Measurements from ENCODE around the gene TENM4. TPM values are rescaled to one million over a fixed set of nuclear protein-coding genes. Genes with fewer than 3 reads are reported as not detected.

Gene TENM4
- total RNA-seq, 1 experiment from 2014 or later, result 0.39 TPM

GRCh38 chr11:78645226-78646202 is 795.3 kb downstream of the TENM4 start:
- intact Hi-C loops (cut with micrococcal nuclease; ENCODE audit: unreplicated experiment) (loop anchor here (1.0 to 10.0 kb wide), 6 partner anchors 69 to 1509 kb away; no protein-coding TSS in a partner anchor), in situ Hi-C loops (cut with HindIII; ENCODE audit: low pct_unique_long_range_greater_than_20kb, low sequenced_read_pairs) (no loop called here)
- DNase-seq (ENCODE audit: low read depth, low spot score) (peak; percentile 66), ATAC-seq (peak; percentile 87)
- Histone ChIP-seq H3K36me3 (ENCODE audit: control insufficient read depth, insufficient read depth, low read length) (no peaks in the 10 kb centered on the region), H3K27ac (ENCODE audit: low read length) (no peak overlapping the region), H3K4me1 (ENCODE audit: control insufficient read depth, insufficient read depth, low read length) (0 out of 2 replicates have a peak, but pooled peaks cover 2% of the 10 kb centered on the region), H3K27me3 (ENCODE audit: control insufficient read depth, insufficient read depth, low read length) (peaks cover 11% of the 10 kb centered on the region; the same call in 1 of the 2 replicates), H3K4me3 (ENCODE audit: low read depth in 2 of 2, low read length in 2 of 2) (no peak overlapping the region), H3K9me3 (ENCODE audit: control insufficient read depth, insufficient read depth, low read depth, low read length) (no peaks in the 10 kb centered on the region)
- POLR2A ChIA-PET, result interaction anchor here (0.6 kb wide), 2 partner anchors 16 to 509 kb away, joined by 3 to 11 read pairs; no protein-coding TSS in a partner anchor
- BruUV-seq (replicated peaks), result no TSS peak
- no peak for TF ChIP-seq SIN3A (IDR thresholded peaks at IDR 0.05; ENCODE audit: borderline replicate concordance, insufficient read depth, low read depth, low read length)
- TF ChIP-seq, protein P1, sequence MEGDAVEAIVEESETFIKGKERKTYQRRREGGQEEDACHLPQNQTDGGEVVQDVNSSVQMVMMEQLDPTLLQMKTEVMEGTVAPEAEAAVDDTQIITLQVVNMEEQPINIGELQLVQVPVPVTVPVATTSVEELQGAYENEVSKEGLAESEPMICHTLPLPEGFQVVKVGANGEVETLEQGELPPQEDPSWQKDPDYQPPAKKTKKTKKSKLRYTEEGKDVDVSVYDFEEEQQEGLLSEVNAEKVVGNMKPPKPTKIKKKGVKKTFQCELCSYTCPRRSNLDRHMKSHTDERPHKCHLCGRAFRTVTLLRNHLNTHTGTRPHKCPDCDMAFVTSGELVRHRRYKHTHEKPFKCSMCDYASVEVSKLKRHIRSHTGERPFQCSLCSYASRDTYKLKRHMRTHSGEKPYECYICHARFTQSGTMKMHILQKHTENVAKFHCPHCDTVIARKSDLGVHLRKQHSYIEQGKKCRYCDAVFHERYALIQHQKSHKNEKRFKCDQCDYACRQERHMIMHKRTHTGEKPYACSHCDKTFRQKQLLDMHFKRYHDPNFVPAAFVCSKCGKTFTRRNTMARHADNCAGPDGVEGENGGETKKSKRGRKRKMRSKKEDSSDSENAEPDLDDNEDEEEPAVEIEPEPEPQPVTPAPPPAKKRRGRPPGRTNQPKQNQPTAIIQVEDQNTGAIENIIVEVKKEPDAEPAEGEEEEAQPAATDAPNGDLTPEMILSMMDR (IDR thresholded peaks at IDR 0.05), result peak; percentile 96
- CTCF ChIA-PET, result interaction anchor here (0.6 to 1.7 kb wide), 9 partner anchors 70 to 455 kb away, joined by 3 to 18 read pairs (median 4); no protein-coding TSS in a partner anchor

DNA sequence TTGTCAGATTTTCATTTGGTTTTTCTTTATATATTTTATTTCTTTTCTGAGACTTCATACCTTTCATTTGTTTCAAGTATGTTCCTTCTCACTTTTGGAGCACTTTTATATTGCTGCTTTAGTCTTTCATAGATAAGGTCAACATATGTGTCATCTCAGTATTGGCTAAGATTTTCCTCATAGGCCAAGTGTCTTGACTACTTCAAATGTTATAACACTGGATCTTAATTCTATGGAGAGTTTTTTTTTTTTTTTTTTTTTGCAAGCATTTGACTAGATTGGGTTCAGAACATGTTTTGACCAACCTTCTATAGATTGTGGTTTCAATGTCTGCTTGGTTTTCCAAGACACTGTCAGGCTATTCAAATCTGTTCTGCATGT is 797.2 kb downstream of the TENM4 start:
- no TSS peak for BruUV-seq (replicated peaks)
- Histone ChIP-seq H3K36me3 (ENCODE audit: control insufficient read depth, insufficient read depth, low read length) (no peaks in the 10 kb centered on the region), H3K27ac (ENCODE audit: low read length) (no peak overlapping the region), H3K27me3 (ENCODE audit: control insufficient read depth, insufficient read depth, low read length) (peaks cover 11% of the 10 kb centered on the region; the same call in 1 of the 2 replicates), H3K9me3 (ENCODE audit: control insufficient read depth, insufficient read depth, low read depth, low read length) (no peaks in the 10 kb centered on the region), H3K4me1 (ENCODE audit: control insufficient read depth, insufficient read depth, low read length) (0 out of 2 replicates have a peak, but pooled peaks cover 2% of the 10 kb centered on the region), H3K4me3 (ENCODE audit: low read depth in 2 of 2, low read length in 2 of 2) (no peak overlapping the region)
- ATAC-seq, result no peak
- intact Hi-C loops (cut with micrococcal nuclease; ENCODE audit: unreplicated experiment), result loop anchor here (2.0 to 10.0 kb wide), 2 partner anchors 71 to 1511 kb away; no protein-coding TSS in a partner anchor
- TF ChIP-seq TCF7L2 (IDR thresholded peaks at IDR 0.05; ENCODE audit: low read depth, low read length), result no peak
- no peak for TF ChIP-seq REST (IDR thresholded peaks at IDR 0.05; ENCODE audit: insufficient read depth in 1 of 2, low read depth in 2 of 2, low read length in 1 of 2)
- TF ChIP-seq SIN3A (IDR thresholded peaks at IDR 0.05; ENCODE audit: borderline replicate concordance, insufficient read depth, low read depth, low read length), result no peak
- TF ChIP-seq, protein P1 (IDR thresholded peaks at IDR 0.05), result no peak
- in situ Hi-C loops (cut with HindIII; ENCODE audit: low pct_unique_long_range_greater_than_20kb, low sequenced_read_pairs), result no loop called here
- ChIA-PET POLR2A (no interaction called here), CTCF (no interaction called here)
- DNase-seq (ENCODE audit: low read depth, low spot score), result no peak
